Measurements from ENCODE around the gene TRIP13.

DNA sequence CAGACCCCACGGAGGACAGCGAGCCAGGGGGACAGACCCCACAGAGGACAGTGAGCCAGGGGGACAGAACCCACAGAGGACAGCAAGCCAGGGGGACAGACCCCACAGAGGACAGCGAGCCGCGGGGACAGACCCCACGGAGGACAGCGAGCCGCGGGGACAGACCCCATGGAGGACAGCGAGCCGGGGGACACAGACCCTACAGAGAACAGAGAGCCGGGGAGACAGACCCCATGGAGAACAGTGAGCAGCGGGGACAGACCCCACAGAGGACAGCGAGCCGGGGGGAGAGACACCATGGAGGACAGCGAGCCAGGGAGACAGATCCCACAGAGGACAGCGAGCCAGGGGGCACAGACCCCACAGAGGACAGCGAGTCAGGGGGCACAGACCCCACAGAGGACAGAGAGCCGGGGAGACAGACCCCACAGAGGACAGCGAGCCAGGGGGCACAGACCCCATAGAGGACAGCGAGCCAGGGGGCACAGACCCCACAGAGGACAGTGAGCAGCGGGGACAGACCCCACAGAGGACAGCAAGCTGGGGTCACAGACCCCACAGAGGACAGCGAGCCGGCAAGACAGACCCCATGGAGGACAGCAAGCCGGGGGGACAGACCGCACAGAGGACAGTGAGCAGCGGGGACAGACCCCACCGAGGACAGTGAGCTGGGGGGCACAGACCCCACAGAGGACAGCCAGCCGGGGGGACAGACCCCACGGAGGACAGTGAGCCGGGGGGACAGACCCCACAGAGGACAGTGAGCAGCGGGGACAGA is 37.5 kb upstream of the TRIP13 start:
- TF ChIP-seq, protein P1, sequence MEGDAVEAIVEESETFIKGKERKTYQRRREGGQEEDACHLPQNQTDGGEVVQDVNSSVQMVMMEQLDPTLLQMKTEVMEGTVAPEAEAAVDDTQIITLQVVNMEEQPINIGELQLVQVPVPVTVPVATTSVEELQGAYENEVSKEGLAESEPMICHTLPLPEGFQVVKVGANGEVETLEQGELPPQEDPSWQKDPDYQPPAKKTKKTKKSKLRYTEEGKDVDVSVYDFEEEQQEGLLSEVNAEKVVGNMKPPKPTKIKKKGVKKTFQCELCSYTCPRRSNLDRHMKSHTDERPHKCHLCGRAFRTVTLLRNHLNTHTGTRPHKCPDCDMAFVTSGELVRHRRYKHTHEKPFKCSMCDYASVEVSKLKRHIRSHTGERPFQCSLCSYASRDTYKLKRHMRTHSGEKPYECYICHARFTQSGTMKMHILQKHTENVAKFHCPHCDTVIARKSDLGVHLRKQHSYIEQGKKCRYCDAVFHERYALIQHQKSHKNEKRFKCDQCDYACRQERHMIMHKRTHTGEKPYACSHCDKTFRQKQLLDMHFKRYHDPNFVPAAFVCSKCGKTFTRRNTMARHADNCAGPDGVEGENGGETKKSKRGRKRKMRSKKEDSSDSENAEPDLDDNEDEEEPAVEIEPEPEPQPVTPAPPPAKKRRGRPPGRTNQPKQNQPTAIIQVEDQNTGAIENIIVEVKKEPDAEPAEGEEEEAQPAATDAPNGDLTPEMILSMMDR (IDR thresholded peaks at IDR 0.05): no peak
- no peak for TF ChIP-seq POLR2A (IDR thresholded peaks at IDR 0.05)

All from lower leg skin (tissue), 3 donors.